ENCODE results near the gene SINHCAF. TPM values are rescaled to one million over a fixed set of nuclear protein-coding genes. Genes with fewer than 3 reads are reported as not detected.
"Not testable (repeated sequence)": the region's sequence is repeated elsewhere in the genome, so short reads cannot be mapped to it uniquely, and the experiment has no call there.

Gene SINHCAF
- total RNA-seq, 6 experiments from 2014 or later, result 10.3 to 24.5 (median 16.0) TPM

GRCh38 chr12:31277081-31277480 is 48.9 kb downstream of the SINHCAF start:
- no peak for DNase-seq
- no peaks in the 10 kb centered on the region; the same call in 1 of the 2 replicates for H3K36me3 Mint-ChIP-seq (ENCODE audit: low read depth)
- H3K27me3 Mint-ChIP-seq (ENCODE audit: insufficient read depth), result no peaks in the 10 kb centered on the region; the same call in 1 of the 2 replicates
- H3K27ac Mint-ChIP-seq, result no peak overlapping the region
- H3K4me3 Mint-ChIP-seq, result no peak overlapping the region
- H3K4me1 Mint-ChIP-seq (ENCODE audit: low read depth), result no peaks in the 10 kb centered on the region
- H3K9me3 Mint-ChIP-seq, result no peaks in the 10 kb centered on the region
- TF ChIP-seq CTCF (IDR thresholded peaks at IDR 0.05), result no peak

GRCh38 chr12:31275491-31275890 is 50.5 kb downstream of the SINHCAF start:
- DNase-seq, result no peak
- Mint-ChIP-seq H3K27ac (no peak overlapping the region), H3K27me3 (ENCODE audit: insufficient read depth) (no peaks in the 10 kb centered on the region; the same call in 1 of the 2 replicates), H3K9me3 (no peaks in the 10 kb centered on the region), H3K4me1 (ENCODE audit: low read depth) (no peaks in the 10 kb centered on the region), H3K36me3 (ENCODE audit: low read depth) (no peaks in the 10 kb centered on the region; the same call in 1 of the 2 replicates), H3K4me3 (no peak overlapping the region)
- no peak for TF ChIP-seq CTCF (IDR thresholded peaks at IDR 0.05)

- no peaks in the 10 kb centered on the region; the same call in 1 of the 2 replicates for H3K36me3 Mint-ChIP-seq (ENCODE audit: low read depth)
- no peak for TF ChIP-seq CTCF (IDR thresholded peaks at IDR 0.05)
- H3K27me3 Mint-ChIP-seq (ENCODE audit: insufficient read depth), result no peaks in the 10 kb centered on the region; the same call in 1 of the 2 replicates
- H3K4me3 Mint-ChIP-seq, result no peak overlapping the region
- no peak overlapping the region for H3K27ac Mint-ChIP-seq
- H3K9me3 Mint-ChIP-seq, result no peaks in the 10 kb centered on the region
- H3K4me1 Mint-ChIP-seq (ENCODE audit: low read depth), result no peaks in the 10 kb centered on the region
- DNase-seq, result no peak
Measured at GRCh38 chr12:31274520-31275300, 51.2 kb downstream of the SINHCAF start.

GRCh38 chr12:31273794-31274193 is 52.2 kb downstream of the SINHCAF start:
- not testable (repeated sequence) for H3K4me1 Mint-ChIP-seq (ENCODE audit: low read depth); H3K4me3 Mint-ChIP-seq; H3K27ac Mint-ChIP-seq; H3K36me3 Mint-ChIP-seq (ENCODE audit: low read depth); H3K27me3 Mint-ChIP-seq (ENCODE audit: insufficient read depth); DNase-seq; H3K9me3 Mint-ChIP-seq

- Mint-ChIP-seq H3K27ac (no peak overlapping the region), H3K36me3 (ENCODE audit: low read depth) (no peaks in the 10 kb centered on the region; the same call in 1 of the 2 replicates)
Measured at GRCh38 chr12:31272607-31273225, 53.2 kb downstream of the SINHCAF start.

More at GRCh38 chr12:31272607-31273225, 53.2 kb downstream of the SINHCAF start:
- Mint-ChIP-seq H3K4me3 (no peak overlapping the region), H3K9me3 (no peaks in the 10 kb centered on the region), H3K4me1 (ENCODE audit: low read depth) (no peaks in the 10 kb centered on the region), H3K27me3 (ENCODE audit: insufficient read depth) (no peaks in the 10 kb centered on the region; the same call in 1 of the 2 replicates)
- DNase-seq, result no peak
- TF ChIP-seq CTCF (IDR thresholded peaks at IDR 0.05), result no peak

All from HFFc6 (cell line).